Regular cardiac myocyte (primary cell): ENCODE measurements around the gene D2HGDH. TPM values are rescaled to one million over a fixed set of nuclear protein-coding genes. Genes with fewer than 3 reads are reported as not detected.

Experiments
- total RNA-seq: library from RNA; depleted of rRNA; stranded (reverse); fragments of >200 nt; gene quantifications from 2 replicates; pipeline ENCODE4 v1.2.3, GENCODE V29; 2014

Gene D2HGDH
- total RNA-seq = 13.8 and 17.8 TPM in 2 replicates

GRCh38 chr2:241734467-241735208, at the start of gene D2HGDH:
Gene D2HGDH, plus strand, starts transcription at chr2:241734630. Its CDS starts 595 bp downstream, at chr2:241735225.

DNA sequence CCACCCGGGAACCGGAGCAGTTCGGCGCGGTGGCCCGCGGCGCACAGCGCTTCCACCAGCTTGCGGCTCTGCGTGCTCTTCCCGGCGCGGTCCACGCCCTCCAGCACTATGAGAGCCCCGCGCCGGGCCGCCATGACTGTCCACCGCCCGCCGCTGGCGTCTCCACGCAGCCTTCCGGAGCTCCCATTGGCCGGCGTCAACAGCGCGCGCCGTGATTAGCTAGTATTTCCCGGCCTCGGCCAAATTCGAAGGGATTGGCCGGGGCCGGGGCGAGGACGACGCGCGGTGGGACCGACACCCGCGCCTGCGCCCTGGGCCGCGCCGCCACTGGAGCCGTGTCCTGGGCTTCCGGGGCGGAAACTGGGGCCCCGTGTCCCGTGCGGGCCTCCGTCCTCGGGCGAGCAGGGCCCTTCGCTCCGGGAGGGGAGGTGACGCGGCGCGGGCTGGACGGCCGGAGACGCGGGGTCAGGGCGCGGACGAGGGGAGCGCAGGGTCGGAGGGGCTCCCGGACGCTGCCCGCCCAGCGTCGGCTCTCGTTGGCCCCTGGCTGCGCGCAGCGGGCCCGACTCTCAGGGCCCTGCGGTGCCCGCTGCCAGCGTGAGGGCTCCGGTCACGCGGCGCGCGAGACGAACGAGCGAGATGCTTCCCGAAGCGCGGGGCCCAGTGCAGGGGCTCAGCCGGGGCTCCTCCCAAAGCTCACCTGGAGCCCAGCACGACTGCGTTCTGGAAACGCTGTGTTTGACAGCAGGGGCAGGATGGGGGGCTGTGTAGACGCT, 47.6 kb upstream of the D2HGDH start, which contains the start of gene DTYMK:
TSS of gene DTYMK (minus strand) at position 166 of the 776 bp plus-strand sequence. CDS start at position 134, 32 bp downstream.

GRCh38 chr2:241701399-241702154, 32.9 kb upstream of the D2HGDH start, which contains the start of gene ING5:
Gene ING5, plus strand, starts transcription at chr2:241702039. Its CDS starts 27 bp downstream, at chr2:241702066.

GRCh38 chr2:241776336-241777169, 42.1 kb downstream of the D2HGDH start, which contains the start of gene GAL3ST2:
Gene GAL3ST2, plus strand, starts transcription at chr2:241776822. Its CDS starts 134 bp downstream, at chr2:241776956.

DNA sequence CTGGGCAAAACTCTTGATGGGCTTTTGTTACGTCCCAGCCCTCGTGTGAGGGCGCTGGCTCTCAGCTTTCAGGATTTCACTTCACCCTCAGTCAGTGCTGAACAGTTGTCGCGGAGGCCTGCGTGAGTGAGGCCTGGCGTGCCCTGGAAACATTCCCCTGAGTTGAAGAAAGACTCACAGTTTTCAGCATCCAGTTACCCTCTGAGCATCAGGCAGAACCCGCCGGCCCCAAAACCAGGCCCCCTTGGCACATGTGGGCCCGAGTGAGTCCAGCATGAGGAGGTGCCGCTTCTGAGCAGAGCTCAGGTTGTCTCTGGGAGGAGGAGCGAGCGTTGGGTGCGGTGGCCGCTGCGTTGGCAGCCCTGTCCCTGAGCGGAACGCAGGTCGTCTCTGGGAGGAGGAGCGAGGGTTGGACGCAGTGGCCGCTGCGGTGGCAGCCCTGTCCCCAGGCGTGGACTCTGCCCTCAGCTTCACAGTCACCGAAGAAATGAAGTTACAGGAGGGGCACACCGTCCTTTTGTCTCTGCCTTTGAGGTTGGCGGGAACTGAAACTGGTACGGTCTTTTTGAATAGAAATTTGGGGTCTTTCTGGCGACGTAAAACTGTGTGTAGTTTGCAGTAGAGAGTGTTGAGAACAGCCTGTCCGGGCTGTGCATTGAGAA, 74.4 kb downstream of the D2HGDH start, which contains the start of gene NEU4:
TSS of gene NEU4 (plus strand) at position 473 of the 662 bp plus-strand sequence. CDS start 5,292 bp downstream, outside the sequence.

Other genes starting within 250 kb of the D2HGDH start
- gene STK25, start 226.0 kb upstream of the D2HGDH start, total RNA-seq = 187 and 198 TPM in 2 replicates
- 20.1 and 24.8 TPM in 2 replicates for gene BOK, start 175.9 kb upstream of the D2HGDH start, total RNA-seq
- gene THAP4, start 97.5 kb upstream of the D2HGDH start, total RNA-seq = 29.9 and 47.5 TPM in 2 replicates
- 35.5 and 44.1 TPM in 2 replicates for gene ATG4B, start 96.9 kb upstream of the D2HGDH start, total RNA-seq
- 15.8 and 72.7 TPM in 2 replicates for gene DTYMK, start 47.8 kb upstream of the D2HGDH start, total RNA-seq
- gene ING5, start 32.6 kb upstream of the D2HGDH start, total RNA-seq = 18.6 and 20.1 TPM in 2 replicates
- 0.19 and 0.85 TPM in 2 replicates for gene GAL3ST2, start 42.2 kb downstream of the D2HGDH start, total RNA-seq
- gene NEU4, start 74.6 kb downstream of the D2HGDH start, total RNA-seq = 0.19 and 0.28 TPM in 2 replicates
- gene PDCD1, start 124.3 kb downstream of the D2HGDH start, total RNA-seq = not detected in 2 replicates
- gene RTP5, start 135.1 kb downstream of the D2HGDH start, total RNA-seq = not detected in 2 replicates